ENCODE measurements around the gene GARIN5A.

DNA sequence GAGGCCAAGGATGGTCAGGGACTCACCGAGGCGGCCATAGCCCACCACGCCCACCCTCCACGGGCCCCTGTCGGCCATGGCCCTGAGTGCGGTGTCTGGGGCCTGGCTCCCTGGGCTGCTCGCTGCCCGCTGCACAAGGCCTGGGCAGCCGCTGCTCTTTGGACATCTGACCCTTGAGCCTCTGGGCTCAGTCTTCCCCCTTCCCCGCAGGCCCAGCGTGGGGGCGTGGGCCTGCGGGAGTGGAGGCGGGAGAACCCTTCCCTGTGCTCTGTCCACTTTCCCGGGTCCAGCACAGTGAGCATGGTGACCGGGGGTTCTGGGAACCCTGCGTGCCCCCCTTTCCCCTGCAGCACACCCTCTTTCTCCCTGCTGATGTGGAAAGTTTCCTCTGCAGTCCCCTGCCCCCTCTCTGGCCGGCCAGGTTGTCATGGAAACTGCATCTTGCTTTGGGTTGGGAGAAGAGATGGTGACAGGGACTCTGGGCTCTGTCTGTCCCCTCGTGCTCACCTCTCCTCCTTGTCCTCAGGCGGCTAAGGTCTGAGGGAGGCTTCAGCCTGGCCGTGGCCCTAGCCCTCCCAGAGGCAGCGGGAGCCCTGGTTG lies 37.2 kb upstream of the GARIN5A start, which contains the start of gene ASPDH:
- no peak for TF ChIP-seq EP300 (IDR thresholded peaks at IDR 0.05)
- TF ChIP-seq, protein P1, sequence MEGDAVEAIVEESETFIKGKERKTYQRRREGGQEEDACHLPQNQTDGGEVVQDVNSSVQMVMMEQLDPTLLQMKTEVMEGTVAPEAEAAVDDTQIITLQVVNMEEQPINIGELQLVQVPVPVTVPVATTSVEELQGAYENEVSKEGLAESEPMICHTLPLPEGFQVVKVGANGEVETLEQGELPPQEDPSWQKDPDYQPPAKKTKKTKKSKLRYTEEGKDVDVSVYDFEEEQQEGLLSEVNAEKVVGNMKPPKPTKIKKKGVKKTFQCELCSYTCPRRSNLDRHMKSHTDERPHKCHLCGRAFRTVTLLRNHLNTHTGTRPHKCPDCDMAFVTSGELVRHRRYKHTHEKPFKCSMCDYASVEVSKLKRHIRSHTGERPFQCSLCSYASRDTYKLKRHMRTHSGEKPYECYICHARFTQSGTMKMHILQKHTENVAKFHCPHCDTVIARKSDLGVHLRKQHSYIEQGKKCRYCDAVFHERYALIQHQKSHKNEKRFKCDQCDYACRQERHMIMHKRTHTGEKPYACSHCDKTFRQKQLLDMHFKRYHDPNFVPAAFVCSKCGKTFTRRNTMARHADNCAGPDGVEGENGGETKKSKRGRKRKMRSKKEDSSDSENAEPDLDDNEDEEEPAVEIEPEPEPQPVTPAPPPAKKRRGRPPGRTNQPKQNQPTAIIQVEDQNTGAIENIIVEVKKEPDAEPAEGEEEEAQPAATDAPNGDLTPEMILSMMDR (IDR thresholded peaks at IDR 0.05): no peak
- no peak for TF ChIP-seq HDAC2 (IDR thresholded peaks at IDR 0.05)
- TF ChIP-seq KDM1A (IDR thresholded peaks at IDR 0.05; ENCODE audit: low read depth): no peak
- no peak for TF ChIP-seq POLR2A (IDR thresholded peaks at IDR 0.05; ENCODE audit: low read length)
- TF ChIP-seq RFX5 (IDR thresholded peaks at IDR 0.05): no peak
- no peak for TF ChIP-seq RARB (CRISPR knock-in tag; IDR thresholded peaks at IDR 0.05)
- TF ChIP-seq, protein P2, sequence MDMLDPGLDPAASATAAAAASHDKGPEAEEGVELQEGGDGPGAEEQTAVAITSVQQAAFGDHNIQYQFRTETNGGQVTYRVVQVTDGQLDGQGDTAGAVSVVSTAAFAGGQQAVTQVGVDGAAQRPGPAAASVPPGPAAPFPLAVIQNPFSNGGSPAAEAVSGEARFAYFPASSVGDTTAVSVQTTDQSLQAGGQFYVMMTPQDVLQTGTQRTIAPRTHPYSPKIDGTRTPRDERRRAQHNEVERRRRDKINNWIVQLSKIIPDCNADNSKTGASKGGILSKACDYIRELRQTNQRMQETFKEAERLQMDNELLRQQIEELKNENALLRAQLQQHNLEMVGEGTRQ (IDR thresholded peaks at IDR 0.05): no peak
- TF ChIP-seq MAZ (IDR thresholded peaks at IDR 0.05; ENCODE audit: borderline replicate concordance, low read depth, low read length): no peak
